Chondrocyte (in vitro differentiated cells): Measurements from ENCODE around the gene SSRP1. TPM values are rescaled to one million over a fixed set of nuclear protein-coding genes. Genes with fewer than 3 reads are reported as not detected.

Source experiments
- DNase-seq: peaks from one replicate; pipeline ENCODE4 v3.0.0; 2021; ENCODE audit warnings: mixed read lengths, low spot score
- H3K27ac Mint-ChIP-seq: one replicate; pipeline ENCODE4 v1.8.0; 2021; ENCODE audit warnings: mild to moderate bottlenecking, moderate library complexity, mixed read lengths; ENCODE audit not compliant: unreplicated experiment
- H3K27me3 Mint-ChIP-seq: 2 replicates; pipeline ENCODE4 v1.8.0; 2021; ENCODE audit warnings: low read depth, mixed read lengths
- H3K36me3 Mint-ChIP-seq: 2 replicates; pipeline ENCODE4 v1.8.0; 2021; ENCODE audit warnings: low read depth, mixed read lengths
- H3K4me1 Mint-ChIP-seq: 2 replicates; pipeline ENCODE4 v1.8.0; 2021; ENCODE audit warnings: low read depth, mild to moderate bottlenecking, mixed read lengths
- H3K4me3 Mint-ChIP-seq: one replicate; pipeline ENCODE4 v1.8.0; 2021; ENCODE audit warnings: mild to moderate bottlenecking, moderate library complexity, mixed read lengths; ENCODE audit not compliant: unreplicated experiment
- H3K9me3 Mint-ChIP-seq: 2 replicates; pipeline ENCODE4 v1.8.0; 2021; ENCODE audit warnings: low read depth, mixed read lengths
- CTCF ChIP-seq: fragments of 200-600 bp; sonication (generic); IDR thresholded peaks from 2 replicates; pipeline ENCODE4 v1.5.0; 2021; ENCODE audit warnings: antibody characterized with exemption, mild to moderate bottlenecking, moderate library complexity
- total RNA-seq: library from RNA; stranded (reverse); gene quantifications from 3 replicates; pipeline ENCODE4 v1.2.1, GENCODE V29; 2021

Gene SSRP1
- total RNA-seq, 1 donor from 2014 or later = 58.8 TPM

- no peak overlapping the region for H3K4me3 Mint-ChIP-seq
- DNase-seq = no peak
- no peak overlapping the region for H3K27ac Mint-ChIP-seq
- peaks cover 8% of the 10 kb centered on the region for H3K27me3 Mint-ChIP-seq
- no peak for TF ChIP-seq CTCF
- peaks cover 5% of the 10 kb centered on the region for H3K4me1 Mint-ChIP-seq
- H3K9me3 Mint-ChIP-seq = peaks cover 5% of the 10 kb centered on the region
- H3K36me3 Mint-ChIP-seq = peaks cover 2% of the 10 kb centered on the region
Measured at GRCh38 chr11:57348052-57348451, 12.4 kb upstream of the SSRP1 start.

GRCh38 chr11:57347336-57347735 is 11.6 kb upstream of the SSRP1 start:
- no peak overlapping the region for H3K27ac Mint-ChIP-seq
- peaks cover 5% of the 10 kb centered on the region for H3K9me3 Mint-ChIP-seq
- TF ChIP-seq CTCF = no peak
- H3K27me3 Mint-ChIP-seq = peaks cover 5% of the 10 kb centered on the region
- DNase-seq = no peak
- peaks cover 5% of the 10 kb centered on the region for H3K4me1 Mint-ChIP-seq
- peaks cover 2% of the 10 kb centered on the region for H3K36me3 Mint-ChIP-seq
- no peak overlapping the region for H3K4me3 Mint-ChIP-seq

- no peak overlapping the region for H3K4me3 Mint-ChIP-seq
- peaks cover 5% of the 10 kb centered on the region for H3K27me3 Mint-ChIP-seq
- H3K36me3 Mint-ChIP-seq = no peaks in the 10 kb centered on the region
- peaks cover 5% of the 10 kb centered on the region for H3K4me1 Mint-ChIP-seq
- no peak for DNase-seq
- TF ChIP-seq CTCF = peak; percentile 93
- no peak overlapping the region for H3K27ac Mint-ChIP-seq
- no peaks in the 10 kb centered on the region for H3K9me3 Mint-ChIP-seq
Measured at GRCh38 chr11:57345555-57346211, 10.0 kb upstream of the SSRP1 start.

GRCh38 chr11:57344826-57345225 is 9.1 kb upstream of the SSRP1 start:
- Mint-ChIP-seq H3K9me3 (no peaks in the 10 kb centered on the region), H3K36me3 (no peaks in the 10 kb centered on the region), H3K27me3 (peaks cover 13% of the 10 kb centered on the region), H3K4me3 (no peak overlapping the region), H3K4me1 (peaks cover 2% of the 10 kb centered on the region), H3K27ac (no peak overlapping the region)
- DNase-seq = no peak
- no peak for TF ChIP-seq CTCF

GRCh38 chr11:57343825-57344224 is 8.1 kb upstream of the SSRP1 start:
- Mint-ChIP-seq H3K27me3 (peaks cover 17% of the 10 kb centered on the region), H3K27ac (no peak overlapping the region), H3K36me3 (no peaks in the 10 kb centered on the region), H3K4me3 (no peak overlapping the region), H3K4me1 (no peaks in the 10 kb centered on the region), H3K9me3 (no peaks in the 10 kb centered on the region)
- DNase-seq = no peak
- TF ChIP-seq CTCF = no peak
